Activated CD8-positive, alpha-beta memory T cell treated with anti-CD3 and anti-CD28 coated beads, Interleukin-2, amount 10 ng/mL, durations not matched to agents 7 days and 5 days (primary cell): ENCODE measurements around the gene KIAA1755. TPM values are rescaled to one million over a fixed set of nuclear protein-coding genes. Genes with fewer than 3 reads are reported as not detected.

Experiments
- ATAC-seq: fragments of 150-1000 bp; cut with Tn5 transposase; one replicate; pipeline ENCODE4 v1.10.0; 2021; ENCODE audit warnings: moderate library complexity
- CTCF ChIA-PET: fragments of 350-600 bp; sonication (Branson Sonifier 250); formaldehyde crosslinking; loops from one replicate; lab custom pipeline; 2021; ENCODE audit warnings: antibody characterized with exemption; lab: Charles Lee
- DNase-seq: peaks from one replicate; pipeline ENCODE4 v3.0.0-alpha.2; 2020
- H3K27ac Mint-ChIP-seq: one replicate; pipeline ENCODE4 v1.8.0; 2021; ENCODE audit warnings: mild to moderate bottlenecking, mixed read lengths
- H3K27me3 Mint-ChIP-seq: one replicate; pipeline ENCODE4 v1.8.0; 2021; ENCODE audit warnings: mixed read lengths
- H3K36me3 Mint-ChIP-seq: one replicate; pipeline ENCODE4 v1.8.0; 2021; ENCODE audit warnings: mild to moderate bottlenecking, mixed read lengths
- H3K4me1 Mint-ChIP-seq: one replicate; pipeline ENCODE4 v1.8.0; 2021; ENCODE audit warnings: mixed read lengths
- H3K4me3 Mint-ChIP-seq: one replicate; pipeline ENCODE4 v1.8.0; 2021; ENCODE audit warnings: mild to moderate bottlenecking, moderate library complexity, mixed read lengths
- H3K9me3 Mint-ChIP-seq: one replicate; pipeline ENCODE4 v1.8.0; 2022; ENCODE audit warnings: low read depth, mixed read lengths
- total RNA-seq, 2 experiments: library from RNA; stranded (reverse); gene quantifications; one replicate each; pipeline ENCODE4 v1.2.3, GENCODE V29; 2021

KIAA1755 gene
- total RNA-seq, 2 experiments from 2014 or later: not detected

GRCh38 chr20:38193586-38194105 is 66.9 kb downstream of the KIAA1755 start:
- H3K36me3 Mint-ChIP-seq: no peaks in the 10 kb centered on the region
- ATAC-seq (no peak), DNase-seq (no peak)
- H3K4me3 Mint-ChIP-seq: no peak overlapping the region
- no peak overlapping the region for H3K27ac Mint-ChIP-seq
- no peaks in the 10 kb centered on the region for H3K4me1 Mint-ChIP-seq
- no peaks in the 10 kb centered on the region for H3K9me3 Mint-ChIP-seq
- CTCF ChIA-PET: no interaction called here
- H3K27me3 Mint-ChIP-seq: peaks cover 18% of the 10 kb centered on the region

GRCh38 chr20:38192323-38192885 is 68.1 kb downstream of the KIAA1755 start:
- Mint-ChIP-seq H3K9me3 (no peaks in the 10 kb centered on the region), H3K4me1 (no peaks in the 10 kb centered on the region), H3K4me3 (no peak overlapping the region), H3K27ac (no peak overlapping the region), H3K36me3 (no peaks in the 10 kb centered on the region), H3K27me3 (peaks cover 19% of the 10 kb centered on the region)
- DNase-seq: no peak
- CTCF ChIA-PET: no interaction called here
- no peak for ATAC-seq

- no peak overlapping the region for H3K4me3 Mint-ChIP-seq
- ATAC-seq (no peak), DNase-seq (no peak)
- no peaks in the 10 kb centered on the region for H3K4me1 Mint-ChIP-seq
- H3K27ac Mint-ChIP-seq: no peak overlapping the region
- no peaks in the 10 kb centered on the region for H3K9me3 Mint-ChIP-seq
- no peaks in the 10 kb centered on the region for H3K36me3 Mint-ChIP-seq
- CTCF ChIA-PET: no interaction called here
- peaks cover 20% of the 10 kb centered on the region for H3K27me3 Mint-ChIP-seq
Measured at GRCh38 chr20:38191654-38192053, 68.9 kb downstream of the KIAA1755 start.

DNA sequence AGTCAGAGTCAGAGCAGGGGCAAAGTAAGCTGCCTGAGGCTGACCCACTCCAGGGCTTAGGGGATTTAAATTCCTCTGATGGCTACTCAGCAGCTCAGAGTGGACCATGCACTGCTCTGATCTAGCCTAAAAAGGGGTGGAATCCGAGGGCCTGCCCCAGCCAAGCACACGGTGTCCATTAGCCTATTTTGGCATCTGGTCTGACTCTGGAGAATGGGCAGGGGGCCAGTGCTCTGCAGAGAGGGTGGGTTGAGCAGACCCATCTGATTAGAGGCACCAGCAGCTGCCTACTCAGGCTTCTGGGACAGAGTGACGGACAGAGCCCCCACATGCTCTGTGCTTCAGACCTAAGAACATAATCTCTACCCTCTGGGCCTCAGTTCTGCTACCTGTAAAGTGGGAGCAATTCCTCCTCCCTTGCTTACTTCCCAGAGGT is 69.6 kb downstream of the KIAA1755 start:
- Mint-ChIP-seq H3K27me3 (peaks cover 23% of the 10 kb centered on the region), H3K4me3 (no peak overlapping the region), H3K9me3 (no peaks in the 10 kb centered on the region), H3K27ac (no peak overlapping the region), H3K4me1 (no peaks in the 10 kb centered on the region), H3K36me3 (no peaks in the 10 kb centered on the region)
- CTCF ChIA-PET: no interaction called here
- ATAC-seq (no peak), DNase-seq (no peak)

- Mint-ChIP-seq H3K27me3 (peaks cover 29% of the 10 kb centered on the region), H3K9me3 (no peaks in the 10 kb centered on the region), H3K27ac (no peak overlapping the region), H3K36me3 (no peaks in the 10 kb centered on the region), H3K4me1 (no peaks in the 10 kb centered on the region), H3K4me3 (no peak overlapping the region)
- DNase-seq: no peak
- CTCF ChIA-PET: no interaction called here
- ATAC-seq: no peak
Measured at GRCh38 chr20:38190166-38190565, 70.4 kb downstream of the KIAA1755 start.

GRCh38 chr20:38187517-38187916 is 73.0 kb downstream of the KIAA1755 start:
- no peaks in the 10 kb centered on the region for H3K4me1 Mint-ChIP-seq
- H3K27ac Mint-ChIP-seq: no peak overlapping the region
- DNase-seq (no peak), ATAC-seq (no peak)
- H3K36me3 Mint-ChIP-seq: no peaks in the 10 kb centered on the region
- H3K9me3 Mint-ChIP-seq: no peaks in the 10 kb centered on the region
- CTCF ChIA-PET: interaction anchor here (1.5 kb wide), 1 partner anchor 34 kb away, joined by 3 read pairs; no protein-coding TSS in a partner anchor
- peaks cover 42% of the 10 kb centered on the region for H3K27me3 Mint-ChIP-seq
- H3K4me3 Mint-ChIP-seq: no peak overlapping the region

DNA sequence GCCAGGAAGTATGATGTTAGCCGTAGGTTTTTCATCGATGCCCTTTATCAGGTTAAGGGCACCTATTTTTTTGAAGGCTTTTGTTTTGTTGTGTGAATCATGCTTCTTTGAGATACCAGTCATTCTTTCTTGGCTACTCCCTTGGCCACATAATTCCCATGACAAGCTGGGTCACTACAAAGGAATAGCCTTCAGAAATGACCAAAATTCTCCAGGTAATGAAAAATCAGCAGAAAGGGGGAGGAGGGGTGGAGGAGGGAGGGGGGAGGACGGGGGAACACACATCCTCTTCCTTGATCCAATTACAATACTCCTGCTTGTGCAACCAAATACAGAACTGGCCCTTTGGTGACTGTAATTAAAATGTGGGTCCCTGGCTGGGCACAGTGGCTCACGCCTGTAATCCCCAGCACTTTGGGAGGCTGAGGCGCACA is 73.7 kb downstream of the KIAA1755 start:
- no peak overlapping the region for H3K27ac Mint-ChIP-seq
- ATAC-seq (no peak), DNase-seq (no peak)
- CTCF ChIA-PET: interaction anchor here (1.5 kb wide), 1 partner anchor 35 kb away, joined by 3 read pairs; no protein-coding TSS in a partner anchor
- H3K9me3 Mint-ChIP-seq: no peaks in the 10 kb centered on the region
- H3K4me3 Mint-ChIP-seq: no peak overlapping the region
- no peaks in the 10 kb centered on the region for H3K36me3 Mint-ChIP-seq
- no peaks in the 10 kb centered on the region for H3K4me1 Mint-ChIP-seq
- peaks cover 45% of the 10 kb centered on the region for H3K27me3 Mint-ChIP-seq

- Mint-ChIP-seq H3K27me3 (peaks cover 32% of the 10 kb centered on the region), H3K27ac (no peak overlapping the region), H3K9me3 (no peaks in the 10 kb centered on the region), H3K4me1 (no peaks in the 10 kb centered on the region), H3K36me3 (no peaks in the 10 kb centered on the region), H3K4me3 (no peak overlapping the region)
- DNase-seq (no peak), ATAC-seq (no peak)
- CTCF ChIA-PET: no interaction called here
Measured at GRCh38 chr20:38184101-38184500, 76.4 kb downstream of the KIAA1755 start.

- CTCF ChIA-PET: no interaction called here
- Mint-ChIP-seq H3K9me3 (no peaks in the 10 kb centered on the region), H3K4me1 (no peaks in the 10 kb centered on the region), H3K27ac (no peak overlapping the region), H3K36me3 (no peaks in the 10 kb centered on the region), H3K4me3 (no peak overlapping the region), H3K27me3 (peaks cover 35% of the 10 kb centered on the region)
- no peak for ATAC-seq
- DNase-seq: no peak
Measured at GRCh38 chr20:38181971-38182370, 78.6 kb downstream of the KIAA1755 start.

DNA sequence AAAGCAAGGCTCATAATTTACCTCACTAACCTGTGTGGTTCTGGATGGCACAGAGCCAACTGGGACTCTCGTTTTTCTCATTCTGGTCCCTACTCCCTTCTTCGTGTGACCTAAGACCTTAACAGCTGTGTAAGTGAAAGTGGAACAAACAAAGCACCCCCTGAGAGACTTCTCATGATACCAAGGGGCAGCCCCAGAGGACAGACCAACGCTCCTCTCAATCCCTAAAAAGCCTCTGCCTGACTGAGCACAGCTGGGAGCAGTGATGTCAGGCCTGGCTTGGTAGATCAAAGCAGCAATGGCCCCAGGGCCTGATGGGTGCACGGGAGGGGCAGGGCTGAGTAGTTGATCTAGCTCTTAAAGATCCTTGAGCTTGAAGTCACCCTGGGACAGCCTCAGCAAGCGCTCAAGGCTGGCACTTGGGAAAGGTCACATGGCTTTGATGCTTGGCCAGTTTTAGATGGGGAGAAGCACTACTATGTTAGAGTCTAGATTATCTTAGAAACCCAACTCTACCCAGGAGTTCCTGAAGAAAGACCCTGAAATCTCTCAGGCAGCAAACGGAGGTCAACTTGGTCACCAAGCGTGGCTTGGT is 79.2 kb downstream of the KIAA1755 start:
- no peaks in the 10 kb centered on the region for H3K4me1 Mint-ChIP-seq
- no peak overlapping the region for H3K4me3 Mint-ChIP-seq
- DNase-seq (no peak), ATAC-seq (no peak)
- H3K9me3 Mint-ChIP-seq: no peaks in the 10 kb centered on the region
- H3K27ac Mint-ChIP-seq: no peak overlapping the region
- H3K27me3 Mint-ChIP-seq: peaks cover 31% of the 10 kb centered on the region
- H3K36me3 Mint-ChIP-seq: no peaks in the 10 kb centered on the region
- CTCF ChIA-PET: no interaction called here

DNA sequence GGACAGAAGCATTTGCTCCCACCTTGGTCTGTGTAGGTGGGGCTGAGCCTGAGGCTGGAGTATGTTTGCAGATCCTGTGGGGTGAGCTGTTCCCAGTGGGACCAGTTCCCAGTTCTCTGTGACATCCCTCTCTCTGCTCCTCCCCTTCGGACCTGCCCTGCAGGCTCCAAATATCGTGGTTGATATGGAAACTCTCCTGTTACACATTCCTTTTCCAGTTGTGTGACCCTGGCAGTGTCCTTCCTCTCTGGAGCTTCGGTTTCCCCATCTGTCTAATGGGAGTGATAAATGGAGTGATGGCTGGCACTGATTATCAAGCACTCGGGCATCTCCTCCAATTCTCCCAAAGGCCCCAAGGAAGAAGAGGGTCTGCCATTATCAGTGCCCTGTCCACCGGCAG is 79.8 kb downstream of the KIAA1755 start:
- Mint-ChIP-seq H3K36me3 (no peaks in the 10 kb centered on the region), H3K9me3 (no peaks in the 10 kb centered on the region), H3K4me3 (no peak overlapping the region), H3K27me3 (peaks cover 29% of the 10 kb centered on the region), H3K4me1 (no peaks in the 10 kb centered on the region), H3K27ac (no peak overlapping the region)
- CTCF ChIA-PET: no interaction called here
- DNase-seq (no peak), ATAC-seq (no peak)

- no peak for DNase-seq
- peaks cover 23% of the 10 kb centered on the region for H3K27me3 Mint-ChIP-seq
Measured at GRCh38 chr20:38179846-38180245, 80.7 kb downstream of the KIAA1755 start.

DNA sequence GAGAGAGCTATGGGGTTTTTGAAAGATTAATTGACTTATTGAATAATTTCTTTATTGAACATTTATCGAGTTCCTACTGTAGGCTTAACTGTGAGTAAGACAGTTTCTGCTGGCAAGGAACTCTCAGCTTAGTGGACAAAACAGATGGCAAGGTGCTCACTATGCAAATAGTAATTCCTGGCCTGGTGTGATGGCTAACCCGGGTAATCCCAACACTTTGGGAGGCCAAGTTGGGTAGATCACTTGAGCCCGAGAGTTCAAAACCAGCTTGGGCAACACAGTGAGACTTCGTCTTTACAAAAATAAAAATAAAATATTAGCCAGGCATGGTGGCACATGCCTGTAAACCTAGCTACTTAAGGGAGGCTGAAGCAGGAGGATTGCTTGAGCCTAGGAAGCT is 82.0 kb downstream of the KIAA1755 start:
- no peaks in the 10 kb centered on the region for H3K9me3 Mint-ChIP-seq
- DNase-seq: no peak
- H3K4me3 Mint-ChIP-seq: no peak overlapping the region
- no peaks in the 10 kb centered on the region for H3K36me3 Mint-ChIP-seq
- no peak overlapping the region for H3K27ac Mint-ChIP-seq
- peaks cover 14% of the 10 kb centered on the region for H3K27me3 Mint-ChIP-seq
- no peak for ATAC-seq
- CTCF ChIA-PET: no interaction called here
- no peaks in the 10 kb centered on the region for H3K4me1 Mint-ChIP-seq

More at GRCh38 chr20:38179846-38180245, 80.7 kb downstream of the KIAA1755 start:
- no peak overlapping the region for H3K27ac Mint-ChIP-seq
- no peak overlapping the region for H3K4me3 Mint-ChIP-seq
- H3K9me3 Mint-ChIP-seq: no peaks in the 10 kb centered on the region
- no peaks in the 10 kb centered on the region for H3K4me1 Mint-ChIP-seq
- ATAC-seq: no peak
- no peaks in the 10 kb centered on the region for H3K36me3 Mint-ChIP-seq
- CTCF ChIA-PET: no interaction called here

- ATAC-seq: no peak
- peaks cover 14% of the 10 kb centered on the region for H3K27me3 Mint-ChIP-seq
- CTCF ChIA-PET: no interaction called here
- no peaks in the 10 kb centered on the region for H3K9me3 Mint-ChIP-seq
- H3K27ac Mint-ChIP-seq: no peak overlapping the region
- no peak for DNase-seq
- H3K4me1 Mint-ChIP-seq: no peaks in the 10 kb centered on the region
- H3K4me3 Mint-ChIP-seq: no peak overlapping the region
- no peaks in the 10 kb centered on the region for H3K36me3 Mint-ChIP-seq
Measured at GRCh38 chr20:38178065-38178491, 82.5 kb downstream of the KIAA1755 start.
